HG02938 (cell line): ENCODE measurements around the gene LRCOL1.

Experiments used
- ATAC-seq: cut with Tn5 transposase; IDR thresholded peaks from one replicate; pipeline ENCODE4 v1.9.1; 2021; ENCODE audit warnings: mild to moderate bottlenecking, moderate library complexity; ENCODE audit not compliant: unreplicated experiment

LRCOL1 gene

DNA sequence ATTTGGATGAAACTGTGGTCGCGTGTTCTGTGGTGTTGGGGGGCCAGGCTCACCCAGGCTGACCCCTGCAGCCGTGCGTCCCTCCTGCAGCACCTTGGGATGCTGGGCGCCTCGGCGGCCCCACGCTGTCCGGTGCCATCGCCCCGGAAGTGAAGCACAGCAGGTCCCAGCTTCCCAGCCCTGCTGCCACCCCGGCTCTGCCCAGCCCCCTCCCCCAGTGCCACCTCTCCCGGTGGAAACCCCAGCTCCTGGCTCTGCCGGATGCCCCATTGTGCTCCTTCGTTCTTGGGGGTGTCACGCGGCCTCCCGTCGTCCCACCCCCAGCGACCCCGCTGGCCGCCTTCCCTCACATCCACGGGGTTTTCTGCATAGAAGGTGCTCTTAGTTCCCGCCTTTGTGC, 25.2 kb downstream of the LRCOL1 start:
- ATAC-seq = no peak

DNA sequence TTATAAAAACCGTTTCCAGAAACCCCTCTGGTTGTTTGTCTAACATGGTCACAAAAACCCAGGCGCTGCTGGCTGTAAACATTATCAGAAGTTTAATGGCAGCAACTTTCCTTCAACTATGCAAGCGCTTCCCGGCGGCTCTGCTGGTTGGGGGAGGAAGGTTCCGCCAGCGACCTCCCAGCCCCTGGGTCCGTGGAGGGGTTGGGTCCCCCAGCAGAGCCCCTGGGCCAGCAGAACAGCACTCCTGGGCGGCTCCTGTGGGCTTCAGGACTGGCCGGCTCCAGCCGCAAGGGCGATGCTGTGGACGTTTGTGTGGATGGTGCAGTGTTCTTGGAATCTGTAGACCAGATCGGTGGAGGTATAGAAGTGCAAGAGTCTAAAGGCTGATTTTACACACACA, 26.0 kb downstream of the LRCOL1 start:
- no peak for ATAC-seq

DNA sequence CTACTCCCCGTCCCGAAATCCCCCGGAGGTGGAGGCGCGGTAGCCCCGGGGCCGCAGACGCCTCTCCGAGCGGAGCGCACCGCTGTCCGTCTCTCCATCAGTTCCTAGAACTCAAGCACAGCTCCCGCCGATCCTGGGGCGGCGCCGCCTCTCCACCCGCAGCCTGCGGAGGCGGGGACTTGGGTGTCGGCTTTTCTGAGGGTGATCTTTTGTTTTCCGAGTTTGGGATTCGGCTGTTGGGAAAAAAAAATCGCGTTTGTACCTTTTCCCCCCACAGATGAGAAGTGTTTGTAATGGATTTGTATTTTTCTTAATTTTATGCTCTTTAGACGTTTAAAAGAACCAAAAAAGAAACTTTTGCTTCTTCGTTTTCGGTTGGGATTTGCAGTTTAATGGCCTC, 26.6 kb downstream of the LRCOL1 start:
- no peak for ATAC-seq

DNA sequence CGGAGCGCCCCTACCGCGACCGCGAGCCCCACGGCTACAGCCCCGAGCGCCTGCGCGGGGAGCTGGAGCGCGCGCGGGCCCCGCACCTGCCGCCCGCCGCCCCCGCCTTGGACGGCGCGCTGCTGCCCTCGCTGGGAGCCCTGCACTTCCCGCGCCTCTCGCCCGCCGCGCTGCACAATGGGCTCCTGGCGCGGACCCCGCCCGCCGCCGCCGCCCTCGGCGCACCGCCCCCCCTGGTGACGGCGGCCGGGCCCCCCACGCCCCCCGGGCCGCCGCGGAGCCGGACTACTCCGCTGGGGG, 27.0 kb downstream of the LRCOL1 start:
- no peak for ATAC-seq

DNA sequence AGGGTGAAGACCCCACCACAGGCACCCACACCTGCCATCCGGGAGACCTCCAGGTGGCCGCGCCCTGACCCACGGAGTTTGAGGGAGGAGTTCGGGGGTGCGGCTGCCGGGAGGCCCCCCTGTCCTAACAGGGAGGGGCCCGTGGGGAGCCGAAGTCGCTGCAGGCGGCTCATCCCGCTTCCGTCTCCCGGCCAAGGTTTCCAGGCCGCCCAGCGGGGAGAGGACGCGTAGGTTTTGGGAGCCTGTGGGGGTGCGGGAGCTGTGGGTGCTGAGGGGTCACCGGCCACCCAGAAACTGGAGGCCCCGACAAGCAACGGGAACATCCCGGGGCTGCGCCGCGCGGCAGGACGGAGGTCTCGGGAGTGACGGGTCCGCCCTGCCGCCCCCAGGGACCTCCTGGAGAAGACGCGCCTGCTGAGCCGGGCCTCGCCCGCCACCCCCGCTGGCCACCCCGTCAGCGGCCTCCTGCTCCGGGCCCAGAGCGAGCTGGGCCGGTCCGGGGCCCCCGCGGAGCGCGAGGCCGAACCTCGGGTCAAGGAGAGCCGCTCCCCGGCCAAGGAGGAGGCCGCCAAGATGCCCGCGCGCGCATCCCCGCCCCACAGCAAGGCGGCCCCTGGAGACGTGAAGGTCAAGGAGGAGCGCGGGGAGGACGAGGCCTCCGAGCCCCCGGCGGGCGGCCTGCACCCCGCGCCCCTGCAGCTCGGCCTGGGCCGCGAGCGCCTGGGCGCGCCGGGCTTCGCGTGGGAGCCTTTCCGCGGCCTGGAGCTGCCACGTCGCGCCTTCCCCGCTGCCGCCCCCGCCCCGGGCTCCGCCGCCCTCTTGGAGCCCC, 27.6 kb downstream of the LRCOL1 start:
- ATAC-seq = no peak

DNA sequence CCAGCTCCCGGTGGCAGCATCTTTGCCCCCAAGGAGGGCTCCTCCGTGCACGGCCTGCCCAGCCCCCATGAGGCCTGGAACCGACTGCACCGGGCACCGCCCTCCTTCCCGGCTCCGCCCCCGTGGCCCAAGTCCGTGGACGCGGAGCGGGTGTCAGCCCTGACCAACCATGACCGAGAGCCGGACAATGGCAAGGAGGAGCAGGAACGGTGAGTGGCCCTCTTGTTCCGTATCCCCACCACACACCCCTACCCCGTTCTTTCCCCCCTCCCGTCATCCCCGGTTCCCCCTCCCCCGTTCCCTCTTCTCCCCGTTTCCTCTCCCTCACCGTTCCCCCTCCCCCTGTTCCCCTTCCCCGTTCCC, 28.3 kb downstream of the LRCOL1 start:
- ATAC-seq = no peak

DNA sequence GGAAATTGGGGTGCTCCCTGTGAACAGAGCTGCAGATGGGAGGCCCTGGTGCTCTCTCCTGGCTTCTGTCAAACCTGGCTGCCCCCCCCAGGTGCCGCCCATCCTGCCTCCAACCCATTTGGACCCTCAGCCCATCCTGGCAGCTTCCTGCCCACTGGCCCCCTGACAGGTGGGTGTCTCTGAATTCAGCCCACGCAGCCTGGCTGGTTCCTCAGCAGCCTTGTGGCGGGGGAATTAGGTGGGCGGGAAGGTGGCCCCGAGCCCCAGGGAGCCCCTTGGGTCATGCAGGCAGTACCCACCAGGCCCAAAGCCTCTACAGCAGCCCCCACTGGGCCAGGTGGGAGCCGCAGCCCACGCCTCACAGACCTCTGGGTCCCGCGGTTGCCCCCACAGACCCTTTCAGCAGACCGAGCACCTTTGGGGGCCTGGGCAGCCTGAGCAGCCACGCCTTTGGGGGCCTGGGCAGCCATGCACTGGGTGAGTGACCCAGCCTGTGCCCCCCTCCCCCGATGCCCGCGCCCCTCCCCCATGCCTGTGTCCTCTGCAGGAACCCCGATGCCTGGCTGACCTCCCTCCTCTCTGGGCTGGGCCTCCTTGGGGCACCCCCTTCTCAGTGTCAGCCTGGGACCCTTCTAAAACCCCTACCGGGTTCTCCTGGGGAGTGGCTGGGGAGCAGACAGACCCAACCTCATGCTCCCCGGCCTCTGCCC, 28.9 kb downstream of the LRCOL1 start:
- ATAC-seq = no peak

DNA sequence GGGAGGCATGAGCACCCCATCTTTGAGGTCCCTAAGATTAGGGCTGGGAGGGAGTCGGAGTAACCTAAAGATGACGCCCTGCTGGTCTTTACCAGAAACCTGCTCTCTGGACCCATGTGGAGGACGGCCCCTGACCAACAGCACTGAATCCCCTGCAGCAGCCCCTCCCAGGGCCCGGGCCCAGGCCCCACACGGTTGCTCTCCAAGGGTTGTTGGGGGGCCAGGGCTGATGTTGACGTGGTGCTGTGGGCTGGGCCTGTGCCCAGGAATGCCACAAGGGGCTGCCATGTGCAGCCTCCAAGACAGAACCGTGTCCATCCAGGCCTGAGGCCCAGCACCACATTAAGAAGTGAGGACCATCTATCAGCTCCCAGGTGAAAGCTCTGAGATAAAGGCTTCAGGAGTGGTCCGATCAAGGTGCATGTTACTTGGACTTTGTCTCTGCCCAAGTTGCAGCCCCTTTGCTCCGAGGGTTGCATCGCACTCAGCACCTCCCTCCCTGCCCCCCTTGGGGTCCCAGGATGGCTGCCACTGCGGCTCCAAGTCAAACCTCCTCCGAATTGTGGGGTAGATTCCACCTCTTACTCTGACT, 29.6 kb downstream of the LRCOL1 start:
- no peak for ATAC-seq

DNA sequence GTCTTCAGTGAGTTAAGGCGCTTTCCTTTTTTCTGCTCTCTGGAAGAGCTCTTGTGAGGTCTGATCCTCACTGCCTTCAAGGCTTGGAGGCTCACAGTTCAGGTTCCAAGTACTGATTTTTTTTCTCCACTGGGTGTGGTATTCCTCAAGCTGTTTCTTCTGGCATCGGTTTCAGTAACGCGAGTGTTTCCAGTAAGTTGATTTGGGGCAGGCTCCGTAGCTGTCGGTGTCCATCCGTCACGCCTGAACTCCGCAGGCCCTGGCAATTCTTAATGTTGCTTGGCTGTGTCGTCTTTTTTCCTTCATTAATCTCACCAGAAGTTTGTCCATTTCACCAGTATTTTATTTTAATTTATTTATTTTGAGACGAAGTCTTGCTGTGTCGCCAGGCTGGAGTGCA, 30.6 kb downstream of the LRCOL1 start:
- ATAC-seq = no peak

DNA sequence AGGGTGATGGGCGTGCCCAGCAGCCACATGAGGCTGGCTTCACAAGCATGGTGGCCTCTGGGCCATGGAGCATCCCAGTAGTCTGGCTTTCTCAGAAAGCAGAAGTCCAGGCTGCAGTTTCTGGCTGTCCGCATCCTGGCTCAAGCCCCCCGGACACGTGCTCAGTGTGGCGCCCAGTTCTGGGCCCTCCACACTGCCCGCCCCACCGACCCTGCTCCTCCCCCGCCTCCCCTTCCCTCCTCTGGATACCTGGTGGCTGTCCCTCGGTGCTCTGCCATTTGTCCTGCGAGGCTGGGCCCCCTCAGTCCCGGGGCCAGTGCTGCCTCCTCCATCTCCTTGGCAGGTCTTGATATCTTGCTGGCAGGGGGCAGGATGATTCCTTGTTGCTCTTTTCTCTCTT, 31.6 kb downstream of the LRCOL1 start:
- ATAC-seq = no peak

DNA sequence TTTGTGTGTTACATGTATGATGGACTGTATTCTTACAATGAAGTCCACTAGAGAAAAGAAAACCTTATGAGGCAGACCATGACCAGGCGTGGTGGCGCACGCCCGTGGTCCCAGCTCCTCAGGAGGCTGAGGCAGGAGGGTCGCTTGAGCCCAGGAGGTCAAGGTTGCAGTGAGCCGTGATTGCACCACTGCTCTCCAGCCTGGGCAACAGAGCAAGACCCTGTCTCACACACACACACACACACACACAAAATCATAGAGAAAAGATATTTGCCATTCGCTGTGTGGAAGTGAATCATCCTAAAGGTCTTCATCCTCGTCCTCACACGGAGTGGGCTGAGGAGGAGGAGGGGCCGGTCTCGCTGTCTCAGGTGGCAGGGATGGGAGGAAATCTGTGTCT, 32.3 kb downstream of the LRCOL1 start:
- ATAC-seq = no peak

DNA sequence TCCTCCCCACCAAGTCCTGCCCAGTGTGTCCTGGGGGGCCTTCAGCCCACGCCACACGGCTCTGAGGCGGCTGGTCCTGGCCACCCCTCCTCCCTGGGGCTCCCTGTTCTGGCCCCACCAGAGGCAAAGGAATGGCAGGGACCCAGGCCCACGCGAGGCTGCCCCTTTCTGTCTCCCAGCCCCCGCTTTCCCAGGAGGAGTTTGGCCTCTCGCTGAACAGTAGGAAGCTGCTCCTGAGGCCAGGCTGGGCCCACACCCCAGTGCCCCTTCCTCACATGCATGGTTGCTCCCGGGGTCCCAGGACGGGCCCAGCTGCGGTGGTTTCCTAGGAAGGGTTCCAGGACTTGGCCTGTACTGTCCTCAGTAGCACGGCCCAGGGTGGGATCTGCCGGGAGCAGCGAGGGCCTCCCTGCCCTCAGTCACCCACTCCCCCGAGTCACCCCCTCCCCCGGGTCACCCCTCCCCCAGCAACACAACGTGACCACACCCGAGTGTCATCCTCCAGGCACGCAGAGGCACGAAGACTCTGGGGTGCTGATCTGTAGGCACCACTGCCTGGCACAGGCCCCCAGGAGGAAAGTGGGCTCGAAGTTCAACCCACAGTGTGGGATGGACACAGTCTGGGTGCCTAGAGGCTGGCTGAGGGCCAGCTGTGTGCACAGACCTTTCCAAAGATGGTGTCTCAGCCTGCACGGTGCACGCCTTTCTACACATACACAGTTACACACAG, 33.0 kb downstream of the LRCOL1 start:
- no peak for ATAC-seq

DNA sequence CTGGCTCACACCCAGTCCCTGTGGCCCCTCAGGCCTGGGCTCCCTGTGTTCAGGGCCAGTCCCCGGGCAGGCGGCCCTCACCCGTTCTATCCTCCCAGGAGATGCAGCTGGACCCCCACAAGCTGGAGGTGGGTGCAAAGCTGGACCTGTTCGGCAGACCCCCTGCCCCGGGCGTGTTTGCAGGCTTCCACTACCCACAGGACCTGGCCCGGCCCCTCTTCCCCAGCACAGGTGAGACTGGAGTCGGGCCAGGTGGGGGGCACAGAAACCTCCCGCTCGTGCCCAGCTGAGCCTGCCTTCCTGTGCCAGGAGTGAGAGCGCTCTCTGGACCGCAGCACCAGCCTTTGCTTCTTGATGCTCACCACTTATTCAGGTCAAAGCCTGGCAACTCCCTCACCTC, 33.7 kb downstream of the LRCOL1 start:
- ATAC-seq = no peak

DNA sequence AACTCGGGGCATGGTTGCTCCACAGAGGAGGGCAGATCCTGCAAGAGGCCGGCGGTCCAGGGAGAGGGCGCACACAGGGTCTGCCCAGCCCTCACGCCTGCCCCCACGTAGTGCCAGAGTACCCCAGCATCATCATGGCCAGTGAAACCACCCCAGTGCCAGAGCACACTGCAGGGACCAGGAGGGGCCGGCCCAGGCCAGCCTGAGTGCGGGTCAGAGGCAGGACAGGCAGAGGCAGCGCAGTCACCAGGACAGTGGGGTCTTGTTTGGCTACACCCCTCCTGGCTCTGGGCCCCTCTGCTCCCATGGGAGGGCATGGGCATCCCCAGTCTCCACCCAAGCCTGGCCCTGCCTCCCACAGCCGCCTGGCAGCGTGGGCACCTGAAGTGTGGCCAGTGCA, 34.7 kb downstream of the LRCOL1 start:
- ATAC-seq = no peak

DNA sequence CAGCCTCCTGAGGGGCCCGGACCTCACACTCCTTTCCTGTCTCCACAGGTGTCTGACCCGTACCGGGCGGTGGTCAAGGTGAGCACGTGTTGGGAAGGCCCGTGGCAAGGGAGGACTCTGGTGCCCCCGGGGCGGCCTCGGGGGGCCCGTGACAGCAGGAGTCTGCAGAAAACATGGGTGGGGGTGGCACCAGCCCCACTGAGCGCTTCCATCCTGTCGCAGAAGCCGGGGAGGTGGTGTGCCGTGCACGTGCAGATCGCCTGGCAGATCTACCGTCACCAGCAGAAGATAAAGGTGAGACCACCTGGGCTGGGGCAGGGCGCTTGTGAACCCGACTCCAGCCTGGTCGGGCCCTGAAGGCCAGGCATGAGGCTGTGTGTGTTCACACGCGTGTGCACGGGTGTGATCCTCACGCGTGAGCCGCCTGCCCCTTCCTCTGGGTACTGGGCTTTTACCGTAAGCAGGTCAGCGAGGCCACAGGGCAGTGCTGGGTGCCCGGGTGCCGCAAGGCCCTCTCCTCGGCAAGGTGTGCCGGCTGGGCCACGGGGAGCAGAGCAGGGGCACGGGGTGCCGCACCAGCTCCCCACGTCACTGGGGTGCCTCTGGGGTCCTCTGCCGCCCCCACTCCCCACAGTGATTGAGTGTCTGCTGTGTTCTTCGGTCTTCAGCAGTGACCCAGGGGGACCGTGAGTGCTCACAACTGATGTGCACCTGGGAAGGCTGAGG, 35.9 kb downstream of the LRCOL1 start:
- ATAC-seq = no peak

DNA sequence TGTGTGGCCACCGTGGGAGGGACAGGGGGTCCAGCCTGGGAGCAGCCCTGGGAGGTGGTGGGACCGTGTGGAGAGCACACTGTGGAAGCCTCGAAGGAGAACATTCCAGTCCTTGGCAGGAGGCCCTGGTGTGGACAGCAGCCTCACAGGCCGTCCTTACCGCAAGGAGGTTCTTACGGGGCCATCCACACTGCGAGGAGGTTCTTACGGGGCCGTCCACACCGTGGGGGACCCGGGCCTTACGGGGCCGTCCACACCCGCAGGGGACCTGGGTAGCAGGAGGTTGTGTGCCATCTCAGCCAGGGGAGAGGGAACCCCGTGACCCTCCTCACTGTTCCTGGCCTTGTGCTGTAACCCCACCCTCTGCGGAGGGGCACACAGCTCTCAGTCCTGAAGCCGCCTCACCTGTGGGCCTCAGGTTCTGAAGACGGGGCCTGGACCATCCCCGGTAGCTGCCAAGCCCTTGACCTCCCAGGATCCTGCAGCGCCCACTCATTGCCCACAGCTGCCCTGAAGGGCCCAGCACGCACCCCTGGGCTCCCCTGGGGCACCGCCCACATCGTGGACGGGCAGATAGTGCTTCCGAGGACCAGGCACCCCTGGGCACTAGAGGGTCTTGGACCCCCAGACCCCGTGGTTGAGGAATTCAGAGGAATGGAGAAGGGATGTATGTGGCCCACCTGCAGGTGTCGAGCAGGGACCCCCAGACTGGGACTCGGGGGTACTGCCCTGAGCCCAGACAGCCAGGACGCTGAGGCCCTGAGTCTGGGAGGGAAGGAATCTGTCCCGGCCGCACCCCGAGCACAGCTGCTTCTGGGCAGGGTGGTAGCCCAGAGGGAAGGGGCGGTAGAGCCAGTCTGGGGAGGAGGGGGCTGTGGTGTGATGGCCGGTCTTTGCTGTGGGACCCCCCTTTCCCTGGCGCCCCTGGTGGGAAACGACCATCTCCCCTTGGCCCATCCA, 37.3 kb downstream of the LRCOL1 start:
- no peak for ATAC-seq

DNA sequence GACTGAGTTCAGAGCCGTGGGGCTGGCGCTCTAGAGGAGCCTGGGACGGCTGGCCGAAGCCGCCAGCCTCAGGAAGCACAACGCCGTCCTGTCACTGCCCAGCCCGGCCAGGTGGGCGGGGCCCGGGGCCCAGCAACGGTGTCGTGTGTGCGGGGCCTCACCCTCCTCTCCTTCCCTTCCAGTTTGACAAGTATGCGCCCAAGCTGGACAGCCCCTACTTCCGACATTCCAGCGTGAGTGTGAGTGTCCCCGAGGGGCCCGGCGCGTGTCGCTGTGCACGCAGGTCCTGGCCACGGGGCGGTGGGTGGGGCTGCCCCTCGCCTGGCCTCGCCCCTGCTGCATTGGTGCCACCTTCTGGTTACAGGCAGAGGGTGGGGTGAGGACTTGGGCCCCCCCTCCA, 38.3 kb downstream of the LRCOL1 start:
- ATAC-seq = no peak

DNA sequence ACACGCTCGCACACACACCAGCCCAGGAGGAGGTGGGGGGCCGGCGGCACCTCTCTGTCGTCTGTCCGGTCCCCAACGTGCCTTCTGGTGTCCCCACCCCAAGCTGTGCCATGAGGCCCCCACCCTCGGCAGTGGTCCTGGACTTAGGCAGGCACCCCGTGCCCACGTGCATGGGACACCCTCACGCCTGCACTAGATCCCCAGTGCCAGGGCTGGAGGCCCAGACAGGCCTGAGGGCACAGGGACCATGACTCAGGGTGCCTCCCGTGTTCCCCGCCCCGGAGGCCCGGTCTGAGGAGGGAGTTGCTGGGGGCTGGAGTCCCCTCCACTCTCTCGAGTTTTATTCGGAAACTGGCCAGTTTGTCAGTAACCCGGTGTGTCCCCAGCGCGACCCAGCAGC, 38.8 kb downstream of the LRCOL1 start:
- ATAC-seq = no peak

DNA sequence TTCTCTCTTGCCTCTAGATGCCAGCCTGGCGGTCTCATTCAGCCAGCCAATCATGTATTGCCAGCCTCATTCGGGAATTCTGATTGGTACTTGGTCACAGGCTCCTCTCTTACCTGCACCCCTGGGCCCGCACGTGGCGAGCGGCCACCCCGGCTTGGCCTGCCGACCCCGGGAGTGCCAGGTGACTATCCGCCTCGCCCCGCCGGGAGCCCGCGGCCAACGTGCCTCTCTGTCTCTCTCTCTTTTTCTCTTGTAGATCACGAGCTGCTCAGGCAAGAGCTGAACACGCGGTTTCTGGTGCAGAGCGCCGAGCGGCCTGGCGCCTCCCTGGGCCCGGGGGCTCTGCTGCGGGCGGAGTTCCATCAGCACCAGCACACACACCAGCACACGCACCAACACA, 39.3 kb downstream of the LRCOL1 start:
- no peak for ATAC-seq

DNA sequence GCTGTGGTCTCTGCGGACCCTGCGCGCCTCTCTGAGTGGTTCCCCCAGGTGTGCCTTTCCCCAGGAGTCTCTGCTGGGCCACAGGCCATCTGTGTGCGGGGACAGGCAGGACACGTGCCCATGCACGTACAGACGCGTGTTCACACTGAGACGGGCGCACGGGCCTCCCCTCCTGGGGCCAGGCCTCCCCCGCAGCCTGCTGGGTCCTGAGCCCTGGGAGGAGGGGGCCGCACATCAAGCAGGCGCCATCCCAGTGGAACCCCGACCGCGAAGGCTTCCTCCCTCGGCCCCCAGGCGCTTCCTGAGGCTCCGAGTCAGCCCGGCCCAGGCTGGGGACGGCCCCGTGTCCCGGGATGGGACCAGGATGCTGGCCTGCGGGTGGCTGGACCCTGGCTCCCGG, 39.7 kb downstream of the LRCOL1 start:
- ATAC-seq = no peak
